Endothelial cell of umbilical vein (primary cell): Measurements from ENCODE around the gene AGPAT2. TPM values are rescaled to one million over a fixed set of nuclear protein-coding genes. Genes with fewer than 3 reads are reported as not detected.

Source experiments
- BruUV-seq: library from RNA; stranded (reverse); fragments of 400-500 nt; replicated peaks from 2 replicates; lab custom pipeline; 2021; lab: Mats Ljungman, UMichigan
- CTCF ChIA-PET: fragments of 300-600, 350-600 bp; sonication (Branson Sonifier 250); formaldehyde crosslinking; loops from one replicate; lab custom pipeline; 2021; ENCODE audit warnings: antibody characterized with exemption, inconsistent platforms; lab: Charles Lee
- POLR2A ChIA-PET: fragments of 300-600, 350-600 bp; sonication (Branson Sonifier 250); formaldehyde crosslinking; loops from one replicate; lab custom pipeline; 2021; ENCODE audit warnings: antibody characterized with exemption, inconsistent platforms; lab: Charles Lee
- DNase-seq: peaks from one replicate; pipeline ENCODE4 v3.0.0-alpha.2; 2011; ENCODE audit warnings: low read depth, low spot score
- FAIRE-seq: peaks from 2 replicates; lab custom pipeline; 2011; peaks lifted over from hg19 to GRCh38; lab: Jason Lieb, UNC
- H2AFZ ChIP-seq: 2 replicates; pipeline ENCODE4 v1.6.0; 2012; ENCODE audit warnings: low read depth, low read length, control low read depth, inconsistent platforms
- H3K27ac ChIP-seq: 2 replicates; pipeline ENCODE4 v1.5.1; 2011; ENCODE audit warnings: low read depth, mild to moderate bottlenecking, control low read depth, low read length, moderate library complexity; ENCODE audit not compliant: insufficient read depth
- H3K27me3 ChIP-seq, 2 experiments: 2 replicates each; pipeline versions ENCODE4 v1.6.0 to v1.6.1; 2011; ENCODE audit warnings: low read length in 2 of 2, mixed read lengths in 1 of 2; ENCODE audit not compliant: control insufficient read depth in 2 of 2, insufficient read depth in 2 of 2
- H3K36me3 ChIP-seq, 2 experiments: 2 replicates in 1 of 2; 3 replicates in 1 of 2; pipeline ENCODE4 v1.5.1; 2011; ENCODE audit warnings: low read length in 2 of 2, mild to moderate bottlenecking in 1 of 2, moderate library complexity in 1 of 2; ENCODE audit not compliant: control insufficient read depth in 2 of 2, insufficient read depth in 2 of 2; ENCODE audit errors: extremely low read depth in 1 of 2
- H3K4me1 ChIP-seq: 3 replicates; pipeline ENCODE4 v1.5.1; 2011; ENCODE audit warnings: mild to moderate bottlenecking, low read length; ENCODE audit not compliant: control insufficient read depth, insufficient read depth; ENCODE audit errors: extremely low read depth
- H3K4me2 ChIP-seq: 2 replicates; pipeline ENCODE4 v1.6.1; 2011; ENCODE audit warnings: low read length, control low read depth, mixed read lengths; ENCODE audit not compliant: insufficient read depth
- H3K4me3 ChIP-seq, 3 experiments: fragments of 200-600 bp in 1 of 3; sonication (generic), shearing (Covaris generic) in 1 of 3; replicated peaks in 1 of 3; 2 replicates each; pipeline ENCODE4 v1.5.1; 2011 to 2016; ENCODE audit warnings: control low read depth in 3 of 3, low read length in 3 of 3, mild to moderate bottlenecking in 2 of 3, inconsistent platforms in 1 of 3, low read depth in 1 of 3, moderate library complexity in 1 of 3; ENCODE audit not compliant: insufficient read depth in 1 of 3
- H3K79me2 ChIP-seq: 2 replicates; pipeline ENCODE4 v1.6.0; 2012; ENCODE audit warnings: low read length, inconsistent platforms; ENCODE audit not compliant: control insufficient read depth, insufficient read depth
- H3K9ac ChIP-seq: replicated peaks from 2 replicates; pipeline ENCODE3; 2011; ENCODE audit warnings: low read length, control low read depth; ENCODE audit not compliant: insufficient read depth; ENCODE audit errors: extremely low read depth
- H3K9me1 ChIP-seq: replicated peaks from 3 replicates; pipeline ENCODE4 v1.6.0; 2011; ENCODE audit warnings: mild to moderate bottlenecking, low read length; ENCODE audit not compliant: control insufficient read depth, insufficient read depth; ENCODE audit errors: extremely low read depth
- H3K9me3 ChIP-seq: replicated peaks from 2 replicates; pipeline ENCODE4 v1.5.1; 2012; ENCODE audit warnings: low read length, inconsistent platforms; ENCODE audit not compliant: control insufficient read depth, insufficient read depth
- H4K20me1 ChIP-seq: replicated peaks from 2 replicates; pipeline ENCODE3; 2011; ENCODE audit warnings: mild to moderate bottlenecking, low read length; ENCODE audit not compliant: control insufficient read depth, insufficient read depth; ENCODE audit errors: extremely low read depth
- CTCF ChIP-seq, 2 donors: IDR thresholded peaks; 1 replicate in 1 of 2; 2 replicates in 1 of 2; pipeline ENCODE4 v1.5.1; 2011; ENCODE audit warnings: low read length in 2 of 2, mild to moderate bottlenecking in 2 of 2, moderate library complexity in 2 of 2, control low read depth in 1 of 2, inconsistent platforms in 1 of 2, low read depth in 1 of 2; ENCODE audit not compliant: insufficient read depth in 1 of 2; ENCODE audit errors: extremely low read depth in 1 of 2
- EZH2 ChIP-seq: IDR thresholded peaks from 2 replicates; pipeline ENCODE4 v1.6.1; 2012; ENCODE audit warnings: borderline replicate concordance, low read depth, mild to moderate bottlenecking, moderate library complexity, low read length, inconsistent platforms; ENCODE audit not compliant: severe bottlenecking
- FOS ChIP-seq: IDR thresholded peaks from 2 replicates; pipeline ENCODE4 v1.6.1; 2011; ENCODE audit warnings: mild to moderate bottlenecking, low read length, moderate library complexity, borderline replicate concordance; ENCODE audit not compliant: insufficient read depth
- GATA2 ChIP-seq: IDR thresholded peaks from 2 replicates; pipeline ENCODE4 v1.7.0; 2011; ENCODE audit warnings: low read depth, mild to moderate bottlenecking, moderate library complexity, mixed read lengths, low read length; ENCODE audit not compliant: insufficient read length, insufficient read depth
- JUN ChIP-seq: IDR thresholded peaks from 2 replicates; pipeline ENCODE4 v1.6.1; 2011; ENCODE audit warnings: borderline replicate concordance, low read depth; ENCODE audit not compliant: insufficient read length, insufficient read depth
- MAX ChIP-seq: IDR thresholded peaks from 2 replicates; pipeline ENCODE4 v1.6.1; 2011; ENCODE audit not compliant: insufficient read depth, insufficient read length
- MYC ChIP-seq: IDR thresholded peaks from one replicate; pipeline ENCODE4 v1.6.1; 2011; ENCODE audit warnings: mild to moderate bottlenecking, low read depth, low read length
- POLR2A ChIP-seq: IDR thresholded peaks from 2 replicates; pipeline ENCODE4 v1.6.1; 2012; ENCODE audit warnings: low read depth, mild to moderate bottlenecking, control low read depth, low read length
- POLR2AphosphoS5 ChIP-seq: IDR thresholded peaks from 2 replicates; pipeline ENCODE4 v1.6.1; 2012; ENCODE audit warnings: low read depth, mild to moderate bottlenecking, control low read depth, low read length, moderate library complexity; ENCODE audit not compliant: insufficient read depth
- dilution Hi-C: fragments of 300-500 bp; cut with MboI; formaldehyde crosslinking; loops from one replicate; pipeline ENCODE4 v1.15.0; 2019; ENCODE audit warnings: low sequenced_read_pairs; ENCODE audit not compliant: extremely low pct_ligation_motif_present
- intact Hi-C: fragments of 100-400 bp; cut with micrococcal nuclease; formaldehyde crosslinking; loops from one replicate; pipeline ENCODE4 v1.10.0; 2022
- polyA plus RNA-seq, 4 experiments: library from polyadenylated mRNA; depleted of rRNA in 3 of 4; stranded (reverse) in 3 of 4; unstranded in 1 of 4; fragments of >200 nt; gene quantifications; 2 replicates each; pipeline versions ENCODE4 v1.2.1 to v1.2.3, GENCODE V29; 2011 to 2012; ENCODE audit warnings: missing spikeins in 1 of 4
- total RNA-seq: library from RNA; stranded (reverse); gene quantifications from 2 replicates; pipeline ENCODE4 v1.2.3, GENCODE V29; 2021

AGPAT2 gene
- total and polyA plus RNA-seq, 2 donors (not counting 3 experiments of a cell fraction or from before 2014, with no cell fraction given), result 45.5 to 55.3 TPM

GRCh38 chr9:136698635-136699246, 11.5 kb upstream of the AGPAT2 start:
- TF ChIP-seq MAX (no peak), GATA2 (no peak), MYC (no peak)
- peaks cover 2% of the 10 kb centered on the region for H3K4me1 ChIP-seq
- no peak overlapping the region for H3K27ac ChIP-seq
- no peaks in the 10 kb centered on the region for H3K9me3 ChIP-seq
- H3K9me1 ChIP-seq, result no peaks in the 10 kb centered on the region
- no peak overlapping the region for H3K9ac ChIP-seq
- peaks cover 5 to 6% of the 10 kb centered on the region in 2 experiments for H3K27me3 ChIP-seq
- H3K36me3 ChIP-seq, result no peaks in the 10 kb centered on the region
- dilution Hi-C loops, result no loop called here
- CTCF ChIA-PET, result interaction anchor here (1.2 kb wide), 1 partner anchor 28 kb away, joined by 3 read pairs; no protein-coding TSS in a partner anchor
- no TSS peak for BruUV-seq
- no peak overlapping the region for H3K4me2 ChIP-seq
- no peaks in the 10 kb centered on the region for H4K20me1 ChIP-seq
- FAIRE-seq (no peak), DNase-seq (no peak)
- POLR2A ChIA-PET, result no interaction called here
- H3K4me3 ChIP-seq, result no peak overlapping the region
- intact Hi-C loops, result no loop called here
- H3K79me2 ChIP-seq, result no peaks in the 10 kb centered on the region
- no peak overlapping the region for H2AFZ ChIP-seq

- CTCF ChIA-PET, result interaction anchor here (1.2 to 1.3 kb wide), 2 partner anchors 11 to 29 kb away, joined by 3 to 5 read pairs; partner anchors contain the start of gene AGPAT2
- intact Hi-C loops, result no loop called here
- Histone ChIP-seq H3K9ac (no peak overlapping the region), H3K4me1 (peaks cover 6% of the 10 kb centered on the region), H3K27me3 (peaks cover 5 to 6% of the 10 kb centered on the region in 2 experiments), H3K27ac (no peak overlapping the region), H4K20me1 (no peaks in the 10 kb centered on the region), H3K79me2 (no peaks in the 10 kb centered on the region), H3K4me2 (no peak overlapping the region), H3K9me1 (no peaks in the 10 kb centered on the region), H2AFZ (no peak overlapping the region), H3K9me3 (no peaks in the 10 kb centered on the region), H3K36me3 (no peaks in the 10 kb centered on the region), H3K4me3 (no peak overlapping the region)
- FAIRE-seq, result no peak
- TF ChIP-seq GATA2, result no peak
- no peak for TF ChIP-seq MYC
- no peak for TF ChIP-seq POLR2AphosphoS5
- no peak for TF ChIP-seq MAX
- TF ChIP-seq FOS, result no peak
- TF ChIP-seq POLR2A, result no peak
- no peak for TF ChIP-seq JUN
- TF ChIP-seq EZH2, result no peak
- TF ChIP-seq CTCF (IDR thresholded peaks at IDR 0.05; ENCODE audit: extremely low read depth in 1 of 2, insufficient read depth in 1 of 2, low read depth in 1 of 2, low read length in 2 of 2), result no peak
- no peak for DNase-seq
- dilution Hi-C loops, result no loop called here
- no TSS peak for BruUV-seq
- POLR2A ChIA-PET, result no interaction called here
These were observed 10.7 kb upstream of the AGPAT2 start for GRCh38 chr9:136697821-136698526.
